ENCODE data around the gene TLE2.

The TLE2 gene

DNA sequence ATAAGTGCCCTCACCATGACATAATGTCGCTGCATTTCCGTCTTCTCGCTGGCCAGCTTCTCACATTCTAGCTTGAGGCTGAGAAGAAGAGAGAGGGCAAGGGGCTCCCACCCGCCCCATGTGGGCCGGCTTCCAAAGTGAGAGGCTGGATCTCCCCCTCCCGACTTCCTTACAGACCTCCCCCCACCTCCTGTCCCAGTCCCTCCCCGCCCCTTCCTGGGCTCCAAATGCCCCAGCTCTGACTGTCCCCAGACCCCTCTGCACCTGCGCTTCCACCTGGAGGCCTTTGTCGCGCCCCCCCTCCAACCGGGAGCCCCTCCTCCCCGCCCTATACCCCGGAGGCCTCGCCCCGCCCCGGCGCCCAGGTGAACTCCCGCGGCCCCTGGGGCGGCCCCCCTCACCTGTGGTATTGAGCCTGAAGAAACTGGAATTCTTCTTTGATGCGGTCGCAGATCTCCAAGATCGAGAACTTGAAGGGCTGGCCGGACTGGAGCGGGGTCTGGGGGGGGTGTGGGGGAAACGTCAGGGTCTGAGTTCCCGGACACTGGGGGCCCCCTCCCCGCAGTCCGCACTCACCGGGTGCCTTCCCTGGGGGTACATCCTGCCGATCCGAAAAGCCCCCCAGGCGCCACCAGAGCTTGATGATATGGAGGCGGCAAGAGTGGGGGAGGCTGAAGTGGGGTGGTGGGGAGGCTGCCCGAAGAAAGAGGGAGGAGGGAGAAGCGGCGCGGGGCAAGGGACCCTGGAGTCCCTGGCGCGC is 595 bp downstream of the TLE2 start:
- in situ Hi-C loops (cut with MboI; ENCODE audit: low pct_unique_long_range_greater_than_20kb, low sequenced_read_pairs, unreplicated experiment): no loop called here
- TF ChIP-seq, protein P1, sequence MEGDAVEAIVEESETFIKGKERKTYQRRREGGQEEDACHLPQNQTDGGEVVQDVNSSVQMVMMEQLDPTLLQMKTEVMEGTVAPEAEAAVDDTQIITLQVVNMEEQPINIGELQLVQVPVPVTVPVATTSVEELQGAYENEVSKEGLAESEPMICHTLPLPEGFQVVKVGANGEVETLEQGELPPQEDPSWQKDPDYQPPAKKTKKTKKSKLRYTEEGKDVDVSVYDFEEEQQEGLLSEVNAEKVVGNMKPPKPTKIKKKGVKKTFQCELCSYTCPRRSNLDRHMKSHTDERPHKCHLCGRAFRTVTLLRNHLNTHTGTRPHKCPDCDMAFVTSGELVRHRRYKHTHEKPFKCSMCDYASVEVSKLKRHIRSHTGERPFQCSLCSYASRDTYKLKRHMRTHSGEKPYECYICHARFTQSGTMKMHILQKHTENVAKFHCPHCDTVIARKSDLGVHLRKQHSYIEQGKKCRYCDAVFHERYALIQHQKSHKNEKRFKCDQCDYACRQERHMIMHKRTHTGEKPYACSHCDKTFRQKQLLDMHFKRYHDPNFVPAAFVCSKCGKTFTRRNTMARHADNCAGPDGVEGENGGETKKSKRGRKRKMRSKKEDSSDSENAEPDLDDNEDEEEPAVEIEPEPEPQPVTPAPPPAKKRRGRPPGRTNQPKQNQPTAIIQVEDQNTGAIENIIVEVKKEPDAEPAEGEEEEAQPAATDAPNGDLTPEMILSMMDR (IDR thresholded peaks at IDR 0.05; ENCODE audit: extremely low read depth, insufficient read depth, missing control alignments): no peak
- no peak for DNase-seq (ENCODE audit: low spot score)

DNA sequence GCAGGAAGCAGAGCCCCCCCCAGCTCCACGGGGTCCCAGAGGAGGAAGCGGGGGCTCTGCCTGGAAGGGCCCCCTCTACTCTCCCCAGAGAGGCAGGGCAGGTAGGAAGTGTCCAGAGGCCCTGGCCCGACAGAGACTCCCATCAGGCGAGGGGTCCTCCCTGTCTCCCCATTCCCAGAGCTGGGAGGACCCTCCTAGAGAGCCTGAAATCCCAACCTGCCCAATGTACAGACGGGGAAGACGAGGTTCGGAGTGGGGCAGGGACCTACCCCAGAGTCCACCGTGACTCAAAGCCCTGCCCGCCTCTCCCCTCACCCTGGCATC is 1.1 kb downstream of the TLE2 start:
- no peak for DNase-seq (ENCODE audit: low spot score)
- TF ChIP-seq, protein P1 (IDR thresholded peaks at IDR 0.05; ENCODE audit: extremely low read depth, insufficient read depth, missing control alignments): no peak
- in situ Hi-C loops (cut with MboI; ENCODE audit: low pct_unique_long_range_greater_than_20kb, low sequenced_read_pairs, unreplicated experiment): no loop called here

DNA sequence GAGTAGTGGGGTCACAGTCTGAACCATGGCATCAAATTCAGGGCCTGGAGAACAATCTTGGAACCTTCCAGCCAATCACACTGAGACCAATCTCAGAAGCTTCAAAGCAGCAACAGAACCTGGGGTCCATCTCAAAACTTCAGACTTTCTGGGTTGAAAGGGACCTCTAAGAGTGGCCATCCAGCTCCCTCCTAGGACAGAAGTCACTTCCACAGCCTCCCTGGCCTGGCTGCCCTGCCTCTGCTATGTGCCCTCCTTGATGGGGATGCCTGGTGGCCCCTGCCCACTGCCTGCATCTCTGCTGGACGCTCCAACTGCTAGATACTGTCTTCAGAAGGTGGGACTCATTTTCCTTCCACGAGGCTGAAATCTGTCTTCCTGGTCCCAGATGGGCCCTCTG is 1.8 kb downstream of the TLE2 start:
- DNase-seq (ENCODE audit: low spot score): no peak
- TF ChIP-seq, protein P1 (IDR thresholded peaks at IDR 0.05; ENCODE audit: extremely low read depth, insufficient read depth, missing control alignments): no peak
- in situ Hi-C loops (cut with MboI; ENCODE audit: low pct_unique_long_range_greater_than_20kb, low sequenced_read_pairs, unreplicated experiment): no loop called here

DNA sequence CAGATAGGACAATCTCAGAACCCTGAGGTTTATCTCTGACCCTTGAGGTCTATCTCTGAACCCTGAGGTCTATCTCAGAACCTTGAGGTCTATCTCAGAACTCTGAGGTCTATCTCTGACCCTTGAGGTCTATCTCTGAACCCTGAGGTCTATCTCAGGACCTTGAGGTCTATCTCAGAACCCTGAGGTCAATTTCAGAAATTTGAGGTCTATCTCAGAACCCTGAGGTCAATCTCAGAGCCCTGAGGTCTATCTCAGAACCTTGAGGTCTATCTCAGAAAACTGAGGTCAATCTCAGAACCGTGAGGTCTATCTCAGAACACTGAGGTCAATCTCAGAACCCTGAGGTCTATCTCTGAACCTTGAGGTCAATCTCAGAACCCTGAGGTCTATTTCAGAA is 2.3 kb downstream of the TLE2 start:
- in situ Hi-C loops (cut with MboI; ENCODE audit: low pct_unique_long_range_greater_than_20kb, low sequenced_read_pairs, unreplicated experiment): no loop called here
- TF ChIP-seq, protein P1 (IDR thresholded peaks at IDR 0.05; ENCODE audit: extremely low read depth, insufficient read depth, missing control alignments): no peak
- no peak for DNase-seq (ENCODE audit: low spot score)

DNA sequence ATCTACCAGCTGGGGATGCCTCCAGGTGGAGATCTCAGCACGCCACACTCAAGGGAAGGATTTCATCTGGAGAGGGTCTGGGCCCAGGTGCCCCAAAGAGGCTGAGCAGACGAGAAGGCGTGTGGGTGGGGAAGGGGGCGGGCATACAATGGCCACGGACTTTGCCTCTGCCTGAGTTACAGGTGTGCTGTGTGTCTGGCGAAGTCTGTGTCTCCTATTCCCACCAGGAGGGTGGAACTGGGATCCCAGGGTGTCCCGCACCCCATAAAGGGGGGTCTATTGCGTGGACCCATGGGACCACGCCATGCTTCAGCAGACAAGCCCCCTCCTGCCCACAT is 3.6 kb downstream of the TLE2 start:
- TF ChIP-seq, protein P1 (IDR thresholded peaks at IDR 0.05; ENCODE audit: extremely low read depth, insufficient read depth, missing control alignments): no peak
- in situ Hi-C loops (cut with MboI; ENCODE audit: low pct_unique_long_range_greater_than_20kb, low sequenced_read_pairs, unreplicated experiment): no loop called here
- DNase-seq (ENCODE audit: low spot score): no peak

DNA sequence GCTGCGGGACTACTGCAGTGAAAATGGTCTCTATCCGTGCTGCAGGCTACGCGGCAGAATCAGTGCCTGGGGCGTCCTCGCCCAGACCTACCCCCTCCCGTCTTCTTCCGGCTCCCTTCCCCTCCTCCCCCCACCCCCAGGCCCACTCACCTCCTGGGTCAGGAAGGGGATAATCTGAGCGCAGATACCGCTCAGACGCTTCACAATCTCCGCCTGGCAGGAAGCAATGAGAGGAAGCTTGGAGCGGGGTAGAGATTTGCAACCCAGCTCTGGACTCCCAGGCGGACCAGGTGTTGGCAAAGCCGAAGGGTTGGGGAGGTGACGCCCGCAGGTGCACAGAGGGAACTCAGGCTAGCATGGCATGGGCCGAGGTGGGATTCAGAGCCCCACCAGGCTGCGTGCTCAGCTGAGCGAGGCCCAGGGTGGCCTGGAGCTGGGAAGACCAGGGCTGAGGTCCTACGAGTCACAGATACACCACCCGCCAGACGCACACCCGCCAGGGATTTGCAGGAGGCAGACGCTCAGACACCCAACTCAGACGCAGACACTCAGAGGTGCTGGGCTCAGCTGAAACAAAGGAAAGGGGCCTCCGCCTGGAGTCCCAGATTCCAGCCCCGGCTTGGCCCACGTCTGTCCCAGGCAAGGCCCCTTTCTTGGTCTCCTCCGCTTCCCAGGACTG is 4.1 kb downstream of the TLE2 start:
- in situ Hi-C loops (cut with MboI; ENCODE audit: low pct_unique_long_range_greater_than_20kb, low sequenced_read_pairs, unreplicated experiment): no loop called here

More for the DNA sequence above, 4.1 kb downstream of the TLE2 start:
- no peak for DNase-seq (ENCODE audit: low spot score)
- TF ChIP-seq, protein P1 (IDR thresholded peaks at IDR 0.05; ENCODE audit: extremely low read depth, insufficient read depth, missing control alignments): no peak
